ENCODE results near the gene TAF6. TPM values are rescaled to one million over a fixed set of nuclear protein-coding genes. Genes with fewer than 3 reads are reported as not detected.

The TAF6 gene
- total and polyA plus RNA-seq, 9 of the 15 experiments (the other 6 are each of a cell fraction or from before 2014, with no cell fraction given) = 0.78 to 78.7 (median 21.3) TPM

DNA sequence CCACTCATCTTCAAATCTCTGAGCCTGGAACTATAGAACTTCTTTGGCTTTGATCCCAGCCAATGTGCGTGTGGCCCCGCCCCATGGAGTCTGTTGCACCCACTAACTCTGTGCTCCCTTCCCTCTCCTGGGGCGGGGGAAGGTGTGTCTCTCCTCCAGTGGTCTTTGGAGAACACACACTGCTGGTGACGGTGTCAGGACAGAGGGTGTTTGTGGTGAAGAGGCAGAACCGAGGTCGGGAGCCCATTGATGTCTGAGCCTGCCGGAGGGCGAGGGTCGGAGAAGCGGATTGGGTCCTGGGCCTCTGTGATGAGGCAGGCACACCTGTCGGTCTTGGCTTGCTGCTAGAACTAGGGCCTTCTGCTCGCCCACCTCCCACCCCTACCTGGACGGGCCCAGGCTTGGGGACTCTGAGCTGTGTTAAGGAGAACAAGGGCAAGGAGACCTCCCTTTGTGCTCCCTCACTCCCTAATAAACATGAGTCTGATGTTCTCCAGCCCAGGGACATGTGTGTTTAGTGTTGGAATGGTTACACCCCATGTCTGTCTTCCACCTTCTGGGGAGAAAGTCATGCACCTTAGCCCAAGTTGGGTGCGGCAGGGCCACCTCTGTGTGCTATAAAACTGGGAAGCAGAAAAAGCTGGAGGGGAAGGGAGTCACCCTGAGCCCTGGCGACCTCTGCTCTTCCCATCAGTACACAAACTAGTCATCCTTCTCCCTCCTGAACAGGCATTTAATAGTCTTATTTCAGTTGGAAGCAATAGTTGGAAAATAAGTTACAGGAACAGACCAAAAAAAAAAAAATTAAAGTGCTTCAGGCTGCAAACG, 34.8 kb upstream of the TAF6 start:
- peak overlapping the region in 1 of 2 experiments; percentile 83; a peak in 2 of 4 replicates for H3K9ac ChIP-seq (ENCODE audit: insufficient read depth in 1 of 2, low read depth in 2 of 2, low read length in 2 of 2)
- FAIRE-seq (no peak), ATAC-seq (no peak), DNase-seq (ENCODE audit: extremely low read depth in 1 of 4, low spot score in 3 of 4) (peak in 3 of 4 experiments; percentile 36 to 64 (median 44))
- no peaks in the 10 kb centered on the region for H3K9me3 ChIP-seq (replicated peaks; ENCODE audit: control insufficient read depth, insufficient read depth, low read depth, low read length)
- H4K20me1 ChIP-seq (replicated peaks; ENCODE audit: control insufficient read depth, insufficient read depth, low read length) = peaks cover 10% of the 10 kb centered on the region
- H3K4me3 ChIP-seq = no peak overlapping the region
- POLR2A ChIA-PET = no interaction called here
- no peak overlapping the region for H2AFZ ChIP-seq (ENCODE audit: low read depth, low read length)
- peaks cover 64% of the 10 kb centered on the region for H3K36me3 ChIP-seq (ENCODE audit: control insufficient read depth, insufficient read depth, low read length)
- BruUV-seq (replicated peaks) = no TSS peak
- H3K27me3 ChIP-seq (ENCODE audit: control insufficient read depth in 2 of 2, insufficient read depth in 2 of 2, low read length in 2 of 2) = no peaks in the 10 kb centered on the region
- CTCF ChIA-PET (ENCODE audit: low intra/inter-chr PET ratio) = no interaction called here
- H3K9me1 ChIP-seq (ENCODE audit: control insufficient read depth, insufficient read depth, low read length) = no peaks in the 10 kb centered on the region
- peaks cover 46% of the 10 kb centered on the region for H3K79me2 ChIP-seq (ENCODE audit: control insufficient read depth, insufficient read depth, low read length)
- peaks cover 30 to 76% of the 10 kb centered on the region in 2 experiments for H3K4me1 ChIP-seq (replicated peaks in 1 of 2; ENCODE audit: control insufficient read depth in 2 of 2, insufficient read depth in 2 of 2, low read length in 2 of 2)
- 63% methylated on average over 15 of the region's 16 CpGs for WGBS (ENCODE audit: insufficient coverage, low coverage, missing lambda C conversion rate)
- intact Hi-C loops (cut with micrococcal nuclease) = no loop called here
- no peak overlapping the region; the same call in 2 of the 3 replicates for H3K27ac ChIP-seq (ENCODE audit: extremely low read depth, low read depth, low read length)
- in situ Hi-C loops (cut with MboI) = no loop called here
- no peak overlapping the region for H3K4me2 ChIP-seq (ENCODE audit: insufficient read depth, low read length)
- TF ChIP-seq XRCC5 (IDR thresholded peaks at IDR 0.05; ENCODE audit: low read depth, low read length) = no peak
- TF ChIP-seq ZBTB17 (CRISPR knock-in tag; IDR thresholded peaks at IDR 0.05) = 0 out of 2 replicates have a peak, but pooled peaks have one; percentile 33
- TF ChIP-seq, protein P1, sequence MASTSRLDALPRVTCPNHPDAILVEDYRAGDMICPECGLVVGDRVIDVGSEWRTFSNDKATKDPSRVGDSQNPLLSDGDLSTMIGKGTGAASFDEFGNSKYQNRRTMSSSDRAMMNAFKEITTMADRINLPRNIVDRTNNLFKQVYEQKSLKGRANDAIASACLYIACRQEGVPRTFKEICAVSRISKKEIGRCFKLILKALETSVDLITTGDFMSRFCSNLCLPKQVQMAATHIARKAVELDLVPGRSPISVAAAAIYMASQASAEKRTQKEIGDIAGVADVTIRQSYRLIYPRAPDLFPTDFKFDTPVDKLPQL (IDR thresholded peaks at IDR 0.05; ENCODE audit: extremely low read depth, insufficient read length) = no peak
- TF ChIP-seq POLR2A (conservative IDR thresholded peaks at IDR 0.05) = peak; percentile 49
- TF ChIP-seq ZNF232 (CRISPR knock-in tag; IDR thresholded peaks at IDR 0.05) = no peak
- no peak for TF ChIP-seq RFX7 (CRISPR knock-in tag; IDR thresholded peaks at IDR 0.05)
- TF ChIP-seq ARID1B (IDR thresholded peaks at IDR 0.05) = no peak
- no peak for TF ChIP-seq SIN3B (IDR thresholded peaks at IDR 0.05; ENCODE audit: low read depth)
- peak; percentile 57 for TF ChIP-seq NFIC (IDR thresholded peaks at IDR 0.05)
- TF ChIP-seq, protein P2, sequence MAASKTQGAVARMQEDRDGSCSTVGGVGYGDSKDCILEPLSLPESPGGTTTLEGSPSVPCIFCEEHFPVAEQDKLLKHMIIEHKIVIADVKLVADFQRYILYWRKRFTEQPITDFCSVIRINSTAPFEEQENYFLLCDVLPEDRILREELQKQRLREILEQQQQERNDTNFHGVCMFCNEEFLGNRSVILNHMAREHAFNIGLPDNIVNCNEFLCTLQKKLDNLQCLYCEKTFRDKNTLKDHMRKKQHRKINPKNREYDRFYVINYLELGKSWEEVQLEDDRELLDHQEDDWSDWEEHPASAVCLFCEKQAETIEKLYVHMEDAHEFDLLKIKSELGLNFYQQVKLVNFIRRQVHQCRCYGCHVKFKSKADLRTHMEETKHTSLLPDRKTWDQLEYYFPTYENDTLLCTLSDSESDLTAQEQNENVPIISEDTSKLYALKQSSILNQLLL (CRISPR knock-in tag; IDR thresholded peaks at IDR 0.05; ENCODE audit: borderline replicate concordance) = no peak
- TF ChIP-seq SIX5 (IDR thresholded peaks at IDR 0.05; ENCODE audit: borderline replicate concordance in 1 of 2, insufficient read depth in 1 of 2, low read depth in 1 of 2, low read length in 2 of 2) = no peak
- TF ChIP-seq, protein P3, sequence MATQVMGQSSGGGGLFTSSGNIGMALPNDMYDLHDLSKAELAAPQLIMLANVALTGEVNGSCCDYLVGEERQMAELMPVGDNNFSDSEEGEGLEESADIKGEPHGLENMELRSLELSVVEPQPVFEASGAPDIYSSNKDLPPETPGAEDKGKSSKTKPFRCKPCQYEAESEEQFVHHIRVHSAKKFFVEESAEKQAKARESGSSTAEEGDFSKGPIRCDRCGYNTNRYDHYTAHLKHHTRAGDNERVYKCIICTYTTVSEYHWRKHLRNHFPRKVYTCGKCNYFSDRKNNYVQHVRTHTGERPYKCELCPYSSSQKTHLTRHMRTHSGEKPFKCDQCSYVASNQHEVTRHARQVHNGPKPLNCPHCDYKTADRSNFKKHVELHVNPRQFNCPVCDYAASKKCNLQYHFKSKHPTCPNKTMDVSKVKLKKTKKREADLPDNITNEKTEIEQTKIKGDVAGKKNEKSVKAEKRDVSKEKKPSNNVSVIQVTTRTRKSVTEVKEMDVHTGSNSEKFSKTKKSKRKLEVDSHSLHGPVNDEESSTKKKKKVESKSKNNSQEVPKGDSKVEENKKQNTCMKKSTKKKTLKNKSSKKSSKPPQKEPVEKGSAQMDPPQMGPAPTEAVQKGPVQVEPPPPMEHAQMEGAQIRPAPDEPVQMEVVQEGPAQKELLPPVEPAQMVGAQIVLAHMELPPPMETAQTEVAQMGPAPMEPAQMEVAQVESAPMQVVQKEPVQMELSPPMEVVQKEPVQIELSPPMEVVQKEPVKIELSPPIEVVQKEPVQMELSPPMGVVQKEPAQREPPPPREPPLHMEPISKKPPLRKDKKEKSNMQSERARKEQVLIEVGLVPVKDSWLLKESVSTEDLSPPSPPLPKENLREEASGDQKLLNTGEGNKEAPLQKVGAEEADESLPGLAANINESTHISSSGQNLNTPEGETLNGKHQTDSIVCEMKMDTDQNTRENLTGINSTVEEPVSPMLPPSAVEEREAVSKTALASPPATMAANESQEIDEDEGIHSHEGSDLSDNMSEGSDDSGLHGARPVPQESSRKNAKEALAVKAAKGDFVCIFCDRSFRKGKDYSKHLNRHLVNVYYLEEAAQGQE (IDR thresholded peaks at IDR 0.05; ENCODE audit: borderline replicate concordance) = no peak
- TF ChIP-seq, protein P3 (CRISPR knock-in tag; IDR thresholded peaks at IDR 0.05; ENCODE audit: low read depth) = peak; percentile 23; the same call in 1 of the 2 replicates

Measured in K562 (cell line).